ENCODE measurements around the gene ATP8A2. TPM values are rescaled to one million over a fixed set of nuclear protein-coding genes. Genes with fewer than 3 reads are reported as not detected.

Gene ATP8A2
- total RNA-seq, 4 donors from 2014 or later, result not detected

GRCh38 chr13:25608181-25608580, 236.4 kb downstream of the ATP8A2 start:
- H3K27me3 ChIP-seq, result no peaks in the 10 kb centered on the region
- H3K27ac ChIP-seq, result no peak overlapping the region
- no peaks in the 10 kb centered on the region for H3K36me3 ChIP-seq
- no peaks in the 10 kb centered on the region for H3K4me1 ChIP-seq
- intact Hi-C loops (cut with DNase I; ENCODE audit: low total_unique reads), result no loop called here
- ATAC-seq (no peak), DNase-seq (no peak)
- no peak overlapping the region for H3K4me3 ChIP-seq
- TF ChIP-seq POLR2A (IDR thresholded peaks at IDR 0.05) (no peak), CTCF (IDR thresholded peaks at IDR 0.05 in 4 of 5, conservative IDR thresholded peaks at IDR 0.05 in 1 of 5) (no peak)
- no peaks in the 10 kb centered on the region for H3K9me3 ChIP-seq
- in situ Hi-C loops (cut with MboI; ENCODE audit: low sequenced_read_pairs in 4 of 4), result no loop called here

- Histone ChIP-seq H3K27ac (no peak overlapping the region), H3K27me3 (no peaks in the 10 kb centered on the region), H3K4me3 (no peak overlapping the region), H3K36me3 (no peaks in the 10 kb centered on the region), H3K9me3 (no peaks in the 10 kb centered on the region), H3K4me1 (no peaks in the 10 kb centered on the region)
- ATAC-seq, result no peak
- no peak for DNase-seq
- intact Hi-C loops (cut with DNase I; ENCODE audit: low total_unique reads) (no loop called here), in situ Hi-C loops (cut with MboI; ENCODE audit: low sequenced_read_pairs in 4 of 4) (no loop called here)
- no peak for TF ChIP-seq POLR2A (IDR thresholded peaks at IDR 0.05)
- no peak for TF ChIP-seq CTCF (IDR thresholded peaks at IDR 0.05 in 4 of 5, conservative IDR thresholded peaks at IDR 0.05 in 1 of 5)
Observed at GRCh38 chr13:25616674-25617073, 244.9 kb downstream of the ATP8A2 start.

GRCh38 chr13:25619897-25620296, 248.1 kb downstream of the ATP8A2 start:
- in situ Hi-C loops (cut with MboI; ENCODE audit: low sequenced_read_pairs in 4 of 4), result no loop called here
- TF ChIP-seq POLR2A (IDR thresholded peaks at IDR 0.05) (no peak), CTCF (IDR thresholded peaks at IDR 0.05 in 4 of 5, conservative IDR thresholded peaks at IDR 0.05 in 1 of 5) (no peak)
- no peak for ATAC-seq

GRCh38 chr13:25625414-25625813, 253.6 kb downstream of the ATP8A2 start:
- in situ Hi-C loops (cut with MboI; ENCODE audit: low sequenced_read_pairs in 4 of 4) (no loop called here), intact Hi-C loops (cut with DNase I; ENCODE audit: low total_unique reads) (no loop called here)

More at GRCh38 chr13:25619897-25620296, 248.1 kb downstream of the ATP8A2 start:
- Histone ChIP-seq H3K36me3 (no peaks in the 10 kb centered on the region), H3K9me3 (no peaks in the 10 kb centered on the region), H3K27ac (no peak overlapping the region), H3K4me1 (no peaks in the 10 kb centered on the region), H3K4me3 (no peak overlapping the region), H3K27me3 (no peaks in the 10 kb centered on the region)
- DNase-seq, result no peak
- intact Hi-C loops (cut with DNase I; ENCODE audit: low total_unique reads), result no loop called here

More at GRCh38 chr13:25625414-25625813, 253.6 kb downstream of the ATP8A2 start:
- H3K4me1 ChIP-seq, result no peaks in the 10 kb centered on the region
- no peaks in the 10 kb centered on the region for H3K9me3 ChIP-seq
- ATAC-seq (no peak), DNase-seq (no peak)
- no peaks in the 10 kb centered on the region for H3K27me3 ChIP-seq
- no peak overlapping the region for H3K27ac ChIP-seq
- H3K4me3 ChIP-seq, result no peak overlapping the region
- no peaks in the 10 kb centered on the region for H3K36me3 ChIP-seq
- TF ChIP-seq CTCF (IDR thresholded peaks at IDR 0.05 in 4 of 5, conservative IDR thresholded peaks at IDR 0.05 in 1 of 5) (no peak), POLR2A (IDR thresholded peaks at IDR 0.05) (no peak)
